ENCODE measurements around the gene ATXN7L1.

GRCh38 chr7:105907129-105907846, 30.9 kb upstream of the ATXN7L1 start:
- no peak for TF ChIP-seq CTCF (IDR thresholded peaks at IDR 0.05)
- TF ChIP-seq POLR2A (IDR thresholded peaks at IDR 0.05): no peak
